MCF 10A (cell line): Measurements from ENCODE around the gene TEX101. TPM values are rescaled to one million over a fixed set of nuclear protein-coding genes. Genes with fewer than 3 reads are reported as not detected.
"Not testable (repeated sequence)": the region's sequence is repeated elsewhere in the genome, so short reads cannot be mapped to it uniquely, and the experiment has no call there.

Source experiments
- BruUV-seq: library from RNA; stranded (reverse); fragments of 400-500 nt; replicated peaks from 2 replicates; lab custom pipeline; 2021; lab: Mats Ljungman, UMichigan
- CTCF ChIA-PET: fragments of 300-600 bp; sonication (Branson Sonifier 250); formaldehyde crosslinking; extraction: SDS; loops from one replicate; lab custom pipeline; 2021; ENCODE audit warnings: antibody characterized with exemption, inconsistent platforms; lab: Yijun Ruan, JAX
- POLR2A ChIA-PET: fragments of 300-600, 350-650 bp; sonication (Branson Sonifier 250); formaldehyde crosslinking; extraction: SDS; loops from one replicate; lab custom pipeline; 2020; ENCODE audit warnings: antibody characterized with exemption, inconsistent platforms; lab: Yijun Ruan, JAX
- DNase-seq: peaks from one replicate; pipeline ENCODE4 v3.0.0-alpha.2; 2018; ENCODE audit not compliant: unreplicated experiment
- H3K27ac Mint-ChIP-seq: one replicate; pipeline ENCODE4 v1.8.0; 2022; ENCODE audit warnings: mild to moderate bottlenecking, low read depth, mixed read lengths; ENCODE audit not compliant: unreplicated experiment
- H3K27me3 Mint-ChIP-seq: one replicate; pipeline ENCODE4 v1.8.0; 2022; ENCODE audit warnings: mixed read lengths; ENCODE audit not compliant: insufficient read depth, unreplicated experiment
- H3K36me3 Mint-ChIP-seq: one replicate; pipeline ENCODE4 v1.8.0; 2022; ENCODE audit warnings: mild to moderate bottlenecking, moderate library complexity, mixed read lengths; ENCODE audit not compliant: insufficient read depth, unreplicated experiment
- H3K4me1 Mint-ChIP-seq: one replicate; pipeline ENCODE4 v1.8.0; 2022; ENCODE audit warnings: mixed read lengths; ENCODE audit not compliant: insufficient read depth, unreplicated experiment
- H3K4me3 Mint-ChIP-seq: one replicate; pipeline ENCODE4 v1.8.0; 2022; ENCODE audit warnings: mild to moderate bottlenecking, moderate library complexity, mixed read lengths; ENCODE audit not compliant: unreplicated experiment
- H3K9me3 Mint-ChIP-seq: one replicate; pipeline ENCODE4 v1.8.0; 2022; ENCODE audit warnings: mixed read lengths; ENCODE audit not compliant: unreplicated experiment
- intact Hi-C: fragments of 100-400 bp; cut with micrococcal nuclease; formaldehyde crosslinking; loops from 2 replicates; pipeline ENCODE4 v1.14.1; 2022
- total RNA-seq: library from RNA; stranded (reverse); gene quantifications from 2 replicates; pipeline ENCODE4 v1.2.3, GENCODE V29; 2022
- TF ChIP-seq, protein P1 (sequence below): fragments of 200-600 bp; IDR thresholded peaks from one replicate; pipeline ENCODE4 v1.8.0; 2022; ENCODE audit warnings: antibody characterized with exemption, mild to moderate bottlenecking; ENCODE audit not compliant: unreplicated experiment

TEX101 gene
- total RNA-seq, 1 experiment from 2014 or later: not detected

GRCh38 chr19:43372462-43372861 lies 42.2 kb upstream of the TEX101 start:
- intact Hi-C loops: no loop called here
- BruUV-seq: no TSS peak
- Mint-ChIP-seq H3K27ac (no peak overlapping the region), H3K9me3 (no peaks in the 10 kb centered on the region), H3K4me1 (peaks cover 5% of the 10 kb centered on the region), H3K36me3 (no peaks in the 10 kb centered on the region), H3K27me3 (peaks cover 39% of the 10 kb centered on the region), H3K4me3 (no peak overlapping the region)
- no peak for DNase-seq
- ChIA-PET POLR2A (no interaction called here), CTCF (no interaction called here)
- TF ChIP-seq, protein P1, sequence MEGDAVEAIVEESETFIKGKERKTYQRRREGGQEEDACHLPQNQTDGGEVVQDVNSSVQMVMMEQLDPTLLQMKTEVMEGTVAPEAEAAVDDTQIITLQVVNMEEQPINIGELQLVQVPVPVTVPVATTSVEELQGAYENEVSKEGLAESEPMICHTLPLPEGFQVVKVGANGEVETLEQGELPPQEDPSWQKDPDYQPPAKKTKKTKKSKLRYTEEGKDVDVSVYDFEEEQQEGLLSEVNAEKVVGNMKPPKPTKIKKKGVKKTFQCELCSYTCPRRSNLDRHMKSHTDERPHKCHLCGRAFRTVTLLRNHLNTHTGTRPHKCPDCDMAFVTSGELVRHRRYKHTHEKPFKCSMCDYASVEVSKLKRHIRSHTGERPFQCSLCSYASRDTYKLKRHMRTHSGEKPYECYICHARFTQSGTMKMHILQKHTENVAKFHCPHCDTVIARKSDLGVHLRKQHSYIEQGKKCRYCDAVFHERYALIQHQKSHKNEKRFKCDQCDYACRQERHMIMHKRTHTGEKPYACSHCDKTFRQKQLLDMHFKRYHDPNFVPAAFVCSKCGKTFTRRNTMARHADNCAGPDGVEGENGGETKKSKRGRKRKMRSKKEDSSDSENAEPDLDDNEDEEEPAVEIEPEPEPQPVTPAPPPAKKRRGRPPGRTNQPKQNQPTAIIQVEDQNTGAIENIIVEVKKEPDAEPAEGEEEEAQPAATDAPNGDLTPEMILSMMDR: no peak

GRCh38 chr19:43377624-43378023 lies 37.1 kb upstream of the TEX101 start:
- H3K36me3 Mint-ChIP-seq, H3K4me3 Mint-ChIP-seq, intact Hi-C loops, H3K27ac Mint-ChIP-seq, CTCF ChIA-PET, H3K4me1 Mint-ChIP-seq, POLR2A ChIA-PET, H3K9me3 Mint-ChIP-seq, BruUV-seq, DNase-seq: not testable (repeated sequence)
- peaks cover 18% of the 10 kb centered on the region for H3K27me3 Mint-ChIP-seq

DNA sequence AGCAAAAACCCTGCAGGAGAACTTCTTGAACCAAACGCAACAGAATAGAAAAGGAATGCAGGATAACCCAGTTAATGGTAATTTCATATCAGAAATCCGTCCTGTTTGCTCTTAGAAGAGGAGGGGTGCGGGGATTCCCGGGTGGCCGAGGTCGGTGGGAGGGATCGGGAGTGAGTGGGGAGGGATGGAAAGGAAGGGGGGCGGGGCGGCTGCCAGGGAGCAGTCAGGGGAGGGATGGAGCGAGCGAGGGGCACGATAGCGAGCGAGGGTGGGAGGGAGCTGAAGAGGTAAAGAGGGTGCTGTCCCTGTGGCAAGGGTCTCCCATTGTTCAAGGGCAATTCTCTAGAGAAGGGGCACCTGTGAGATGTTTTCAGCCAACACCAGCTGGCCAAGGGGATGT lies 34.7 kb upstream of the TEX101 start:
- H3K9me3 Mint-ChIP-seq: no peaks in the 10 kb centered on the region
- H3K27me3 Mint-ChIP-seq: peaks cover 14% of the 10 kb centered on the region
- no peak overlapping the region for H3K4me3 Mint-ChIP-seq
- no peak for DNase-seq
- no peaks in the 10 kb centered on the region for H3K4me1 Mint-ChIP-seq
- ChIA-PET POLR2A (no interaction called here), CTCF (no interaction called here)
- TF ChIP-seq, protein P1: no peak
- BruUV-seq: no TSS peak
- H3K36me3 Mint-ChIP-seq: no peaks in the 10 kb centered on the region
- H3K27ac Mint-ChIP-seq: no peak overlapping the region
- intact Hi-C loops: no loop called here

GRCh38 chr19:43380771-43381386 lies 33.8 kb upstream of the TEX101 start:
- no peaks in the 10 kb centered on the region for H3K9me3 Mint-ChIP-seq
- H3K27ac Mint-ChIP-seq: peak overlapping the region; percentile 53
- H3K4me1 Mint-ChIP-seq: no peaks in the 10 kb centered on the region
- DNase-seq: no peak
- BruUV-seq: no TSS peak
- no peaks in the 10 kb centered on the region for H3K36me3 Mint-ChIP-seq
- ChIA-PET POLR2A (interaction anchor here (1.2 kb wide), 1 partner anchor 9 kb away, joined by 3 read pairs; no protein-coding TSS in a partner anchor), CTCF (interaction anchor here (0.8 kb wide), 1 partner anchor 45 kb away, joined by 6 read pairs; no protein-coding TSS in a partner anchor)
- no peak overlapping the region for H3K4me3 Mint-ChIP-seq
- intact Hi-C loops: no loop called here
- peaks cover 14% of the 10 kb centered on the region for H3K27me3 Mint-ChIP-seq
- TF ChIP-seq, protein P1: no peak

DNA sequence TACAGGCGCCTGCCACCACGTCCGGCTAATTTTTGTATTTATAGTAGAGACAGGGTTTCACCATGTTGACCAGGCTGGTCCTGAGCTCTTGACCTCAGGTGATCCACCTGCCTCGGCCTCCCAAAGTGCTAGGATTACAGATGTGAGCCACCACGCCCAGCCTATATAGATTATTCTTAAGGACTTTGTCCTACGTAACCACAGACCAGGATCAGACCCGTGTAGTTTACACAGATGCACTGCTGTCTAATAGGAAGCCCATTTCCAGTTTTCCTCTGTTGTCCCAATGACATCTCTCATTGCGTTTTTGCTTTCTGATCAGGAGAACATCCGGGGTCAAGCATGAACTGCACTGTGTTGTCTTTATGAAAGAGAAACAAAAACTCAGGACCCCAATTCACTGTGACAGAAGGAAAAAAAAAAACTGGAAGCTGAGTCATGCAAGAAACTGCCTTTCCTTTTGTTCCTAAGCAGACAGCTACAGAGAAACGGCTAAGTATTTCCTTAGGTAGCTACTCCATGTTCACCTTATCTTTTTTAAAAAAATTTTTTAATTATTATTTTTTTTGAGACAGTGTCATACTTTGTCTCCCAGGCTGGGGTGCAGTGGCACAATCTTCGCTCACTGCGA lies 32.0 kb upstream of the TEX101 start:
- H3K9me3 Mint-ChIP-seq, H3K4me3 Mint-ChIP-seq, intact Hi-C loops, DNase-seq, H3K36me3 Mint-ChIP-seq, BruUV-seq, CTCF ChIA-PET, H3K27ac Mint-ChIP-seq, H3K4me1 Mint-ChIP-seq: not testable (repeated sequence)
- peaks cover 21% of the 10 kb centered on the region for H3K27me3 Mint-ChIP-seq
- POLR2A ChIA-PET: interaction anchor here (0.6 kb wide), 1 partner anchor 32 kb away, joined by 3 read pairs; no protein-coding TSS in a partner anchor

GRCh38 chr19:43383254-43383653 lies 31.4 kb upstream of the TEX101 start:
- H3K36me3 Mint-ChIP-seq, POLR2A ChIA-PET, DNase-seq, H3K4me1 Mint-ChIP-seq, H3K9me3 Mint-ChIP-seq, BruUV-seq, H3K4me3 Mint-ChIP-seq, H3K27ac Mint-ChIP-seq, intact Hi-C loops: not testable (repeated sequence)
- CTCF ChIA-PET: interaction anchor here (0.7 kb wide), 1 partner anchor 349 kb away, joined by 4 read pairs; no protein-coding TSS in a partner anchor
- H3K27me3 Mint-ChIP-seq: peaks cover 26% of the 10 kb centered on the region

- H3K36me3 Mint-ChIP-seq, DNase-seq, POLR2A ChIA-PET, H3K27ac Mint-ChIP-seq, H3K9me3 Mint-ChIP-seq, intact Hi-C loops, H3K4me3 Mint-ChIP-seq, H3K4me1 Mint-ChIP-seq, BruUV-seq: not testable (repeated sequence)
- CTCF ChIA-PET: interaction anchor here (0.7 kb wide), 1 partner anchor 349 kb away, joined by 4 read pairs; no protein-coding TSS in a partner anchor
- H3K27me3 Mint-ChIP-seq: peaks cover 30% of the 10 kb centered on the region
Observed at GRCh38 chr19:43383759-43384158, 30.9 kb upstream of the TEX101 start.
